ENCODE data around the gene DPP3.

DPP3 gene

DNA sequence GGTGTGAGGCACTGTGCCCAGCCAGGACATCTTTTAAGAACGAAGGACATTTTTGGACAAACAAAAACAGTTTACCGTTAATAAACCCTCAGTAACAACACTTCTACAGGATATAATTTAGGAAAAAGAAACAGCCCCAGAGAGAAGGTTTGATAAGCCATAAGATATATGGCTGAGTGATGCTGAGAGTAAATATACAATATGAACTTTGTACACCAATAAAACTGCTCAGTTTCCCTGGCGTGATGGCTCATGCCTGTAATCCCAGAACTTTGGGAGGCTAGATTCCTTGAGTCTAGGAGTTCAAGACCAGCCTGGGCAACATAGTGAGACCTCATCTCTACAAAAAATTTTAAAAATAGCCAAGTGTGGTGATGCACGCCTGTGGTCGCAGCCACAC, 18.3 kb downstream of the DPP3 start:
- H2BK5ac ChIP-seq (ENCODE audit: low read depth, low read length, poor library complexity) = no peak overlapping the region
- no peak overlapping the region for H3K4me2 ChIP-seq (ENCODE audit: low read length)

GRCh38 chr11:66505276-66505816, 25.1 kb downstream of the DPP3 start:
- H2BK5ac ChIP-seq (ENCODE audit: low read depth, low read length, poor library complexity) = no peak overlapping the region
- no peak overlapping the region for H4K91ac ChIP-seq (ENCODE audit: low read depth, low read length)
- no peaks in the 10 kb centered on the region for H3K27me3 ChIP-seq (ENCODE audit: insufficient read depth, low read length)
- DNase-seq = peak in 1 of 2 donors; percentile 25
- H3K4me3 ChIP-seq (ENCODE audit: low read depth, low read length) = no peak overlapping the region
- no CpG with 5 or more reads among the region's 1 CpG for WGBS (ENCODE audit: extremely low coverage, insufficient coverage, insufficient read length)
- H3K23ac ChIP-seq (ENCODE audit: low read length) = no peak overlapping the region
- H2BK120ac ChIP-seq (ENCODE audit: insufficient read depth, low read length, poor library complexity) = no peak overlapping the region
- H4K8ac ChIP-seq (ENCODE audit: low read depth, low read length) = no peak overlapping the region
- H3K4me2 ChIP-seq (ENCODE audit: low read length) = no peak overlapping the region
- H3K79me2 ChIP-seq (ENCODE audit: control insufficient read depth, insufficient read depth, low read length, poor library complexity) = no peaks in the 10 kb centered on the region
- peaks cover 5% of the 10 kb centered on the region for H3K9me3 ChIP-seq (ENCODE audit: insufficient read depth, low read depth, low read length)
- H2AFZ ChIP-seq (ENCODE audit: insufficient read depth, low read length, poor library complexity) = no peak overlapping the region
- H2BK12ac ChIP-seq (ENCODE audit: low read length) = no peak overlapping the region
- H3K9ac ChIP-seq (ENCODE audit: low read length) = no peak overlapping the region
- H3K18ac ChIP-seq (ENCODE audit: low read length) = no peak overlapping the region
- H2AK5ac ChIP-seq (ENCODE audit: low read length) = no peak overlapping the region
- H4K12ac ChIP-seq (ENCODE audit: low read depth, low read length) = no peak overlapping the region
- H3K4ac ChIP-seq (ENCODE audit: low read depth, low read length) = no peak overlapping the region
- peaks cover 0 to 3% of the 10 kb centered on the region in 2 experiments for H3K4me1 ChIP-seq (ENCODE audit: control insufficient read depth in 1 of 2, insufficient read depth in 2 of 2, low read length in 2 of 2)
- H3K27ac ChIP-seq (ENCODE audit: low read depth, low read length) = no peak overlapping the region
- H3K79me1 ChIP-seq (ENCODE audit: low read length) = peaks cover 2% of the 10 kb centered on the region
- peaks cover 13 to 23% of the 10 kb centered on the region in 2 experiments for H3K36me3 ChIP-seq (ENCODE audit: control insufficient read depth in 1 of 2, insufficient read depth in 2 of 2, low read length in 2 of 2)
- no peak overlapping the region for H3K14ac ChIP-seq (ENCODE audit: low read length)

More for the DNA sequence above, 18.3 kb downstream of the DPP3 start:
- no peaks in the 10 kb centered on the region for H3K79me2 ChIP-seq (ENCODE audit: control insufficient read depth, insufficient read depth, low read length, poor library complexity)
- H2BK120ac ChIP-seq (ENCODE audit: insufficient read depth, low read length, poor library complexity) = no peak overlapping the region
- DNase-seq = no peak
- H4K8ac ChIP-seq (ENCODE audit: low read depth, low read length) = no peak overlapping the region
- no peak overlapping the region for H3K4me3 ChIP-seq (ENCODE audit: low read depth, low read length)
- H2AFZ ChIP-seq (ENCODE audit: insufficient read depth, low read length, poor library complexity) = no peak overlapping the region
- H2AK5ac ChIP-seq (ENCODE audit: low read length) = no peak overlapping the region
- no CpG with 5 or more reads among the region's 5 CpGs for WGBS (ENCODE audit: extremely low coverage, insufficient coverage, insufficient read length)
- no peak overlapping the region for H3K18ac ChIP-seq (ENCODE audit: low read length)
- no peak overlapping the region for H3K9ac ChIP-seq (ENCODE audit: low read length)
- H4K91ac ChIP-seq (ENCODE audit: low read depth, low read length) = no peak overlapping the region
- H4K12ac ChIP-seq (ENCODE audit: low read depth, low read length) = no peak overlapping the region
- H3K23ac ChIP-seq (ENCODE audit: low read length) = no peak overlapping the region
- H3K14ac ChIP-seq (ENCODE audit: low read length) = no peak overlapping the region
- H3K79me1 ChIP-seq (ENCODE audit: low read length) = no peaks in the 10 kb centered on the region
- H3K4ac ChIP-seq (ENCODE audit: low read depth, low read length) = no peak overlapping the region
- H3K9me3 ChIP-seq (ENCODE audit: insufficient read depth, low read depth, low read length) = no peaks in the 10 kb centered on the region
- no peaks in the 10 kb centered on the region for H3K27me3 ChIP-seq (ENCODE audit: insufficient read depth, low read length)
- H3K36me3 ChIP-seq (ENCODE audit: control insufficient read depth in 1 of 2, insufficient read depth in 2 of 2, low read length in 2 of 2) = peaks cover 30 to 37% of the 10 kb centered on the region in 2 experiments
- no peak overlapping the region for H3K27ac ChIP-seq (ENCODE audit: low read depth, low read length)
- no peaks in the 10 kb centered on the region for H3K4me1 ChIP-seq (ENCODE audit: control insufficient read depth in 1 of 2, insufficient read depth in 2 of 2, low read length in 2 of 2)
- no peak overlapping the region for H2BK12ac ChIP-seq (ENCODE audit: low read length)

- Histone ChIP-seq H2BK12ac (ENCODE audit: low read length) (no peak overlapping the region), H3K4ac (ENCODE audit: low read depth, low read length) (no peak overlapping the region), H4K12ac (ENCODE audit: low read depth, low read length) (peak overlapping the region; percentile 35), H3K4me3 (ENCODE audit: low read depth, low read length) (no peak overlapping the region), H3K36me3 (ENCODE audit: control insufficient read depth in 1 of 2, insufficient read depth in 2 of 2, low read length in 2 of 2) (peaks cover 13 to 29% of the 10 kb centered on the region in 2 experiments), H3K4me1 (ENCODE audit: control insufficient read depth in 1 of 2, insufficient read depth in 2 of 2, low read length in 2 of 2) (peaks cover 3 to 4% of the 10 kb centered on the region in 2 experiments), H3K27me3 (ENCODE audit: insufficient read depth, low read length) (no peaks in the 10 kb centered on the region), H3K27ac (ENCODE audit: low read depth, low read length) (no peak overlapping the region), H2AK5ac (ENCODE audit: low read length) (no peak overlapping the region), H3K4me2 (ENCODE audit: low read length) (no peak overlapping the region), H4K91ac (ENCODE audit: low read depth, low read length) (no peak overlapping the region), H2BK120ac (ENCODE audit: insufficient read depth, low read length, poor library complexity) (no peak overlapping the region), H3K79me1 (ENCODE audit: low read length) (peaks cover 2% of the 10 kb centered on the region), H3K79me2 (ENCODE audit: control insufficient read depth, insufficient read depth, low read length, poor library complexity) (peaks cover 3% of the 10 kb centered on the region), H4K8ac (ENCODE audit: low read depth, low read length) (no peak overlapping the region), H3K18ac (ENCODE audit: low read length) (no peak overlapping the region), H3K23ac (ENCODE audit: low read length) (no peak overlapping the region), H2BK5ac (ENCODE audit: low read depth, low read length, poor library complexity) (no peak overlapping the region), H3K14ac (ENCODE audit: low read length) (no peak overlapping the region), H2AFZ (ENCODE audit: insufficient read depth, low read length, poor library complexity) (no peak overlapping the region), H3K9me3 (ENCODE audit: insufficient read depth, low read depth, low read length) (peaks cover 5% of the 10 kb centered on the region), H3K9ac (ENCODE audit: low read length) (no peak overlapping the region)
- no peak for DNase-seq
- WGBS (ENCODE audit: extremely low coverage, insufficient coverage, insufficient read length) = no CpG with 5 or more reads among the region's 7 CpGs
Observed at GRCh38 chr11:66509131-66509561, 28.9 kb downstream of the DPP3 start.

GRCh38 chr11:66510271-66510989, 30.2 kb downstream of the DPP3 start, which contains the start of gene BBS1:
BBS1 (plus strand) TSS chr11:66510635; CDS start chr11:66510660, 25 bp downstream.
- Histone ChIP-seq H3K14ac (ENCODE audit: low read length) (peak within 1 kb of the TSS; percentile 26), H3K36me3 (ENCODE audit: control insufficient read depth in 1 of 2, insufficient read depth in 2 of 2, low read length in 2 of 2) (peaks cover 18 to 27% of the 10 kb centered on the region in 2 experiments), H2BK5ac (ENCODE audit: low read depth, low read length, poor library complexity) (peak within 1 kb of the TSS; percentile 24), H4K8ac (ENCODE audit: low read depth, low read length) (peak within 1 kb of the TSS; percentile 94), H4K91ac (ENCODE audit: low read depth, low read length) (peak within 1 kb of the TSS; percentile 63), H3K18ac (ENCODE audit: low read length) (peak within 1 kb of the TSS; percentile 50), H3K9me3 (ENCODE audit: insufficient read depth, low read depth, low read length) (peaks cover 2% of the 10 kb centered on the region), H3K79me2 (ENCODE audit: control insufficient read depth, insufficient read depth, low read length, poor library complexity) (peaks cover 3% of the 10 kb centered on the region), H2AFZ (ENCODE audit: insufficient read depth, low read length, poor library complexity) (peak within 1 kb of the TSS; percentile 53), H3K27me3 (ENCODE audit: insufficient read depth, low read length) (no peaks in the 10 kb centered on the region), H3K4me1 (ENCODE audit: control insufficient read depth in 1 of 2, insufficient read depth in 2 of 2, low read length in 2 of 2) (peaks cover 3 to 4% of the 10 kb centered on the region in 2 experiments), H3K23ac (ENCODE audit: low read length) (no peak within 1 kb of the TSS), H3K9ac (ENCODE audit: low read length) (peak within 1 kb of the TSS; percentile 81), H3K79me1 (ENCODE audit: low read length) (peaks cover 2% of the 10 kb centered on the region), H3K27ac (ENCODE audit: low read depth, low read length) (peak within 1 kb of the TSS; percentile 64), H2BK120ac (ENCODE audit: insufficient read depth, low read length, poor library complexity) (peak within 1 kb of the TSS; percentile 13), H3K4me2 (ENCODE audit: low read length) (peak within 1 kb of the TSS; percentile 84), H3K4me3 (ENCODE audit: low read depth, low read length) (peak within 1 kb of the TSS; percentile 86), H4K12ac (ENCODE audit: low read depth, low read length) (peak within 1 kb of the TSS; percentile 86), H2BK12ac (ENCODE audit: low read length) (no peak within 1 kb of the TSS), H3K4ac (ENCODE audit: low read depth, low read length) (peak within 1 kb of the TSS; percentile 73), H2AK5ac (ENCODE audit: low read length) (peak within 1 kb of the TSS; percentile 85)
- peak; percentile 78 to 91 for DNase-seq
- no CpG with 5 or more reads among the region's 31 CpGs for WGBS (ENCODE audit: extremely low coverage, insufficient coverage, insufficient read length)
